Measurements from ENCODE around the gene NUDT22. TPM values are rescaled to one million over a fixed set of nuclear protein-coding genes. Genes with fewer than 3 reads are reported as not detected.
A peak's percentile ranks its signal among the peaks of the same experiment; 100 is the strongest.

The NUDT22 gene
- total and polyA plus RNA-seq, 2 experiments from 2014 or later = 33.9 to 67.0 TPM

GRCh38 chr11:64204080-64204440 is 22.0 kb upstream of the NUDT22 start:
- Mint-ChIP-seq H3K27me3 (ENCODE audit: insufficient read depth, low read depth, poor library complexity) (peaks cover 14% of the 10 kb centered on the region), H3K4me1 (peaks cover 18% of the 10 kb centered on the region), H3K4me3 (no peak overlapping the region), H3K9me3 (no peaks in the 10 kb centered on the region), H3K36me3 (ENCODE audit: low read depth) (peaks cover 69% of the 10 kb centered on the region), H3K27ac (peak overlapping the region; percentile 49; the same call in 1 of the 2 replicates)
- Histone ChIP-seq H3K4me2 (no peak overlapping the region), H3F3A (replicated peaks; ENCODE audit: low read depth) (peaks cover 47% of the 10 kb centered on the region), H2AFZ (no peak overlapping the region), H3K9me2 (ENCODE audit: insufficient read depth) (no peaks in the 10 kb centered on the region), H3K4me1 (ENCODE audit: insufficient read depth) (no peaks in the 10 kb centered on the region; the same call in 1 of the 2 replicates), H3K79me2 (replicated peaks; ENCODE audit: insufficient read depth) (0 out of 2 replicates have a peak, but pooled peaks cover 6% of the 10 kb centered on the region), H3K27me3 (ENCODE audit: insufficient read depth) (no peaks in the 10 kb centered on the region), H3K36me3 (ENCODE audit: insufficient read depth) (peaks cover 49% of the 10 kb centered on the region), H4K20me1 (replicated peaks; ENCODE audit: insufficient read depth) (peaks cover 33% of the 10 kb centered on the region), H3K27ac (ENCODE audit: low read depth) (no peak overlapping the region), H3K4me3 (no peak overlapping the region)
- ATAC-seq = no peak
- TF ChIP-seq ZNF114 (CRISPR knock-in tag; IDR thresholded peaks at IDR 0.05) (no peak), CTCF (conservative IDR thresholded peaks at IDR 0.05; ENCODE audit: low read depth in 2 of 2) (no peak), ZNF331 (CRISPR knock-in tag; IDR thresholded peaks at IDR 0.05; ENCODE audit: low read depth) (no peak), ETS1 (IDR thresholded peaks at IDR 0.05) (no peak), STAT1 (IDR thresholded peaks at IDR 0.05; ENCODE audit: unreplicated experiment) (no peak), POLR2AphosphoS5 (IDR thresholded peaks at IDR 0.05; ENCODE audit: low read depth) (no peak), EZH2 (IDR thresholded peaks at IDR 0.05; ENCODE audit: low read depth, unreplicated experiment) (no peak), CREB1 (CRISPR knock-in tag; IDR thresholded peaks at IDR 0.05; ENCODE audit: low read depth) (no peak), REST (IDR thresholded peaks at IDR 0.05; ENCODE audit: unreplicated experiment) (no peak), EZH2phosphoT487 (IDR thresholded peaks at IDR 0.05; ENCODE audit: unreplicated experiment) (no peak), NANOG (IDR thresholded peaks at IDR 0.05; ENCODE audit: borderline replicate concordance) (no peak), JUNB (IDR thresholded peaks at IDR 0.05; ENCODE audit: unreplicated experiment) (no peak), ZNF462 (CRISPR knock-in tag; IDR thresholded peaks at IDR 0.05) (no peak)
- DNase-seq (ENCODE audit: low spot score) = no peak

All from GM23338 (cell line).